ENCODE results near the gene TBC1D1. TPM values are rescaled to one million over a fixed set of nuclear protein-coding genes. Genes with fewer than 3 reads are reported as not detected.

Gene TBC1D1
- total and polyA plus RNA-seq, 2 donors (not counting 1 experiment from before 2014, with no cell fraction given), result 39.7 to 90.0 TPM

- Histone ChIP-seq H3K4me1 (ENCODE audit: control insufficient read depth, extremely low read depth, insufficient read depth, low read length) (no peaks in the 10 kb centered on the region), H3K27me3 (ENCODE audit: control insufficient read depth, insufficient read depth, low read length) (no peaks in the 10 kb centered on the region), H3K4me2 (ENCODE audit: extremely low read depth, insufficient read depth, low read length) (no peak overlapping the region), H4K20me1 (ENCODE audit: control insufficient read depth, extremely low read depth, insufficient read depth, low read length) (no peaks in the 10 kb centered on the region), H3K36me3 (ENCODE audit: control insufficient read depth, insufficient read depth, low read length) (no peaks in the 10 kb centered on the region), H3K9me3 (ENCODE audit: control insufficient read depth, insufficient read depth, low read depth, low read length) (no peaks in the 10 kb centered on the region), H3K27ac (ENCODE audit: insufficient read depth, low read length) (no peak overlapping the region), H3K4me3 (replicated peaks in 1 of 4; ENCODE audit: control extremely low read depth in 1 of 4, insufficient read depth in 1 of 4, low read depth in 3 of 4, low read length in 4 of 4) (no peak overlapping the region), H3K79me2 (ENCODE audit: control insufficient read depth, insufficient read depth, low read length) (peaks cover 3% of the 10 kb centered on the region), H2AFZ (ENCODE audit: low read length) (no peak overlapping the region), H3K9ac (ENCODE audit: insufficient read depth, low read length) (no peak overlapping the region)
- DNase-seq (ENCODE audit: low read depth in 2 of 2), result no peak
- TF ChIP-seq, protein P1, sequence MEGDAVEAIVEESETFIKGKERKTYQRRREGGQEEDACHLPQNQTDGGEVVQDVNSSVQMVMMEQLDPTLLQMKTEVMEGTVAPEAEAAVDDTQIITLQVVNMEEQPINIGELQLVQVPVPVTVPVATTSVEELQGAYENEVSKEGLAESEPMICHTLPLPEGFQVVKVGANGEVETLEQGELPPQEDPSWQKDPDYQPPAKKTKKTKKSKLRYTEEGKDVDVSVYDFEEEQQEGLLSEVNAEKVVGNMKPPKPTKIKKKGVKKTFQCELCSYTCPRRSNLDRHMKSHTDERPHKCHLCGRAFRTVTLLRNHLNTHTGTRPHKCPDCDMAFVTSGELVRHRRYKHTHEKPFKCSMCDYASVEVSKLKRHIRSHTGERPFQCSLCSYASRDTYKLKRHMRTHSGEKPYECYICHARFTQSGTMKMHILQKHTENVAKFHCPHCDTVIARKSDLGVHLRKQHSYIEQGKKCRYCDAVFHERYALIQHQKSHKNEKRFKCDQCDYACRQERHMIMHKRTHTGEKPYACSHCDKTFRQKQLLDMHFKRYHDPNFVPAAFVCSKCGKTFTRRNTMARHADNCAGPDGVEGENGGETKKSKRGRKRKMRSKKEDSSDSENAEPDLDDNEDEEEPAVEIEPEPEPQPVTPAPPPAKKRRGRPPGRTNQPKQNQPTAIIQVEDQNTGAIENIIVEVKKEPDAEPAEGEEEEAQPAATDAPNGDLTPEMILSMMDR (conservative IDR thresholded peaks at IDR 0.05 in 1 of 2, IDR thresholded peaks at IDR 0.05 in 1 of 2; ENCODE audit: low read depth in 1 of 2, low read length in 2 of 2), result no peak
- no peak for TF ChIP-seq EZH2 (IDR thresholded peaks at IDR 0.05; ENCODE audit: low read length, missing control alignments)
Measured at GRCh38 chr4:37991623-37992410, 100.9 kb downstream of the TBC1D1 start.

- Histone ChIP-seq H3K4me2 (ENCODE audit: extremely low read depth, insufficient read depth, low read length) (no peak overlapping the region), H3K79me2 (ENCODE audit: control insufficient read depth, insufficient read depth, low read length) (no peaks in the 10 kb centered on the region)
Measured at GRCh38 chr4:37993806-37994205, 102.9 kb downstream of the TBC1D1 start.

GRCh38 chr4:37994569-37994968 lies 103.7 kb downstream of the TBC1D1 start:
- no peak overlapping the region for H3K4me3 ChIP-seq (replicated peaks in 1 of 4; ENCODE audit: control extremely low read depth in 1 of 4, insufficient read depth in 1 of 4, low read depth in 3 of 4, low read length in 4 of 4)
- H3K9ac ChIP-seq (ENCODE audit: insufficient read depth, low read length), result no peak overlapping the region
- H2AFZ ChIP-seq (ENCODE audit: low read length), result no peak overlapping the region
- DNase-seq (ENCODE audit: low read depth in 2 of 2), result no peak
- H3K27me3 ChIP-seq (ENCODE audit: control insufficient read depth, insufficient read depth, low read length), result no peaks in the 10 kb centered on the region
- H3K4me2 ChIP-seq (ENCODE audit: extremely low read depth, insufficient read depth, low read length), result no peak overlapping the region
- no peaks in the 10 kb centered on the region for H3K4me1 ChIP-seq (ENCODE audit: control insufficient read depth, extremely low read depth, insufficient read depth, low read length)
- H3K79me2 ChIP-seq (ENCODE audit: control insufficient read depth, insufficient read depth, low read length), result no peaks in the 10 kb centered on the region
- no peaks in the 10 kb centered on the region for H3K9me3 ChIP-seq (ENCODE audit: control insufficient read depth, insufficient read depth, low read depth, low read length)
- TF ChIP-seq EZH2 (IDR thresholded peaks at IDR 0.05; ENCODE audit: low read length, missing control alignments), result no peak
- TF ChIP-seq, protein P1 (conservative IDR thresholded peaks at IDR 0.05 in 1 of 2, IDR thresholded peaks at IDR 0.05 in 1 of 2; ENCODE audit: low read depth in 1 of 2, low read length in 2 of 2), result no peak
- H4K20me1 ChIP-seq (ENCODE audit: control insufficient read depth, extremely low read depth, insufficient read depth, low read length), result no peaks in the 10 kb centered on the region
- no peaks in the 10 kb centered on the region for H3K36me3 ChIP-seq (ENCODE audit: control insufficient read depth, insufficient read depth, low read length)
- no peak overlapping the region for H3K27ac ChIP-seq (ENCODE audit: insufficient read depth, low read length)

More at GRCh38 chr4:37993806-37994205, 102.9 kb downstream of the TBC1D1 start:
- Histone ChIP-seq H3K36me3 (ENCODE audit: control insufficient read depth, insufficient read depth, low read length) (no peaks in the 10 kb centered on the region), H3K27me3 (ENCODE audit: control insufficient read depth, insufficient read depth, low read length) (no peaks in the 10 kb centered on the region), H3K9me3 (ENCODE audit: control insufficient read depth, insufficient read depth, low read depth, low read length) (no peaks in the 10 kb centered on the region), H4K20me1 (ENCODE audit: control insufficient read depth, extremely low read depth, insufficient read depth, low read length) (no peaks in the 10 kb centered on the region), H3K27ac (ENCODE audit: insufficient read depth, low read length) (no peak overlapping the region), H3K4me1 (ENCODE audit: control insufficient read depth, extremely low read depth, insufficient read depth, low read length) (no peaks in the 10 kb centered on the region), H3K9ac (ENCODE audit: insufficient read depth, low read length) (no peak overlapping the region), H3K4me3 (replicated peaks in 1 of 4; ENCODE audit: control extremely low read depth in 1 of 4, insufficient read depth in 1 of 4, low read depth in 3 of 4, low read length in 4 of 4) (no peak overlapping the region), H2AFZ (ENCODE audit: low read length) (no peak overlapping the region)
- DNase-seq (ENCODE audit: low read depth in 2 of 2), result no peak
- no peak for TF ChIP-seq EZH2 (IDR thresholded peaks at IDR 0.05; ENCODE audit: low read length, missing control alignments)
- TF ChIP-seq, protein P1 (conservative IDR thresholded peaks at IDR 0.05 in 1 of 2, IDR thresholded peaks at IDR 0.05 in 1 of 2; ENCODE audit: low read depth in 1 of 2, low read length in 2 of 2), result no peak
